ENCODE measurements around the gene ADAP2. TPM values are rescaled to one million over a fixed set of nuclear protein-coding genes. Genes with fewer than 3 reads are reported as not detected.

The ADAP2 gene
- total RNA-seq, 2 donors from 2014 or later, result 1.8 TPM

- no peak overlapping the region for H3K9ac ChIP-seq (ENCODE audit: extremely low read depth, low read length, poor library complexity, severe bottlenecking)
- Mint-ChIP-seq H3K27me3 (ENCODE audit: insufficient read depth) (peaks cover 9% of the 10 kb centered on the region), H3K4me1 (peaks cover 7% of the 10 kb centered on the region), H3K9me3 (peaks cover 13% of the 10 kb centered on the region), H3K27ac (no peak overlapping the region), H3K4me3 (no peak overlapping the region), H3K36me3 (ENCODE audit: low read depth) (peaks cover 29% of the 10 kb centered on the region)
- 71 to 98% methylated on average over 1 to 4 of the region's 5 CpGs for WGBS, 2 experiments (ENCODE audit: insufficient coverage in 1 of 2, insufficient read length in 1 of 2)
- TF ChIP-seq, protein P1, sequence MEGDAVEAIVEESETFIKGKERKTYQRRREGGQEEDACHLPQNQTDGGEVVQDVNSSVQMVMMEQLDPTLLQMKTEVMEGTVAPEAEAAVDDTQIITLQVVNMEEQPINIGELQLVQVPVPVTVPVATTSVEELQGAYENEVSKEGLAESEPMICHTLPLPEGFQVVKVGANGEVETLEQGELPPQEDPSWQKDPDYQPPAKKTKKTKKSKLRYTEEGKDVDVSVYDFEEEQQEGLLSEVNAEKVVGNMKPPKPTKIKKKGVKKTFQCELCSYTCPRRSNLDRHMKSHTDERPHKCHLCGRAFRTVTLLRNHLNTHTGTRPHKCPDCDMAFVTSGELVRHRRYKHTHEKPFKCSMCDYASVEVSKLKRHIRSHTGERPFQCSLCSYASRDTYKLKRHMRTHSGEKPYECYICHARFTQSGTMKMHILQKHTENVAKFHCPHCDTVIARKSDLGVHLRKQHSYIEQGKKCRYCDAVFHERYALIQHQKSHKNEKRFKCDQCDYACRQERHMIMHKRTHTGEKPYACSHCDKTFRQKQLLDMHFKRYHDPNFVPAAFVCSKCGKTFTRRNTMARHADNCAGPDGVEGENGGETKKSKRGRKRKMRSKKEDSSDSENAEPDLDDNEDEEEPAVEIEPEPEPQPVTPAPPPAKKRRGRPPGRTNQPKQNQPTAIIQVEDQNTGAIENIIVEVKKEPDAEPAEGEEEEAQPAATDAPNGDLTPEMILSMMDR (conservative IDR thresholded peaks at IDR 0.05), result no peak
- H3K36me3 ChIP-seq (ENCODE audit: control insufficient read depth, insufficient read depth, low read length), result peaks cover 8% of the 10 kb centered on the region
- peaks cover 10% of the 10 kb centered on the region for H3K27me3 ChIP-seq (ENCODE audit: control insufficient read depth, insufficient read depth, low read length, poor library complexity, severe bottlenecking)
- H3K4me3 ChIP-seq (ENCODE audit: low read length), result no peak overlapping the region
- H3K4me1 ChIP-seq (ENCODE audit: control insufficient read depth, insufficient read depth, low read length), result no peaks in the 10 kb centered on the region
- peaks cover 10% of the 10 kb centered on the region for H3K9me3 ChIP-seq (ENCODE audit: control insufficient read depth, low read length)
- H3K27ac ChIP-seq (ENCODE audit: low read depth, low read length), result no peak overlapping the region
- DNase-seq, result no peak
Observed at GRCh38 chr17:31003225-31003866, 81.6 kb downstream of the ADAP2 start.

GRCh38 chr17:31004160-31004559, 82.4 kb downstream of the ADAP2 start:
- no peaks in the 10 kb centered on the region for H3K4me1 ChIP-seq (ENCODE audit: control insufficient read depth, insufficient read depth, low read length)
- peaks cover 5% of the 10 kb centered on the region for H3K9me3 Mint-ChIP-seq
- H3K27me3 Mint-ChIP-seq (ENCODE audit: insufficient read depth), result peaks cover 14% of the 10 kb centered on the region

GRCh38 chr17:31007695-31008373, 86.1 kb downstream of the ADAP2 start:
- H3K4me3 Mint-ChIP-seq, result peak overlapping the region; percentile 84
- H3K4me1 ChIP-seq (ENCODE audit: control insufficient read depth, insufficient read depth, low read length), result no peaks in the 10 kb centered on the region
- no peak overlapping the region for H3K27ac ChIP-seq (ENCODE audit: low read depth, low read length)
- peaks cover 5% of the 10 kb centered on the region for H3K36me3 Mint-ChIP-seq (ENCODE audit: low read depth)
- TF ChIP-seq, protein P1 (conservative IDR thresholded peaks at IDR 0.05), result no peak
- no peaks in the 10 kb centered on the region for H3K36me3 ChIP-seq (ENCODE audit: control insufficient read depth, insufficient read depth, low read length)
- no peak for DNase-seq
- H3K4me1 Mint-ChIP-seq, result peaks cover 8% of the 10 kb centered on the region
- peak overlapping the region; percentile 27 for H3K9ac ChIP-seq (ENCODE audit: extremely low read depth, low read length, poor library complexity, severe bottlenecking)
- H3K4me3 ChIP-seq (ENCODE audit: low read length), result peak overlapping the region; percentile 81
- no peaks in the 10 kb centered on the region for H3K9me3 ChIP-seq (ENCODE audit: control insufficient read depth, low read length)
- no peak overlapping the region for H3K27ac Mint-ChIP-seq
- WGBS, 2 experiments (ENCODE audit: insufficient coverage in 1 of 2, insufficient read length in 1 of 2), result 69 to 98% methylated on average over 4 to 8 of the region's 9 CpGs
- H3K27me3 Mint-ChIP-seq (ENCODE audit: insufficient read depth), result peaks cover 34% of the 10 kb centered on the region
- peaks cover 26% of the 10 kb centered on the region for H3K27me3 ChIP-seq (ENCODE audit: control insufficient read depth, insufficient read depth, low read length, poor library complexity, severe bottlenecking)
- H3K9me3 Mint-ChIP-seq, result peaks cover 2% of the 10 kb centered on the region

More at GRCh38 chr17:31004160-31004559, 82.4 kb downstream of the ADAP2 start:
- Mint-ChIP-seq H3K4me1 (peaks cover 10% of the 10 kb centered on the region), H3K4me3 (no peak overlapping the region), H3K27ac (no peak overlapping the region), H3K36me3 (ENCODE audit: low read depth) (peaks cover 21% of the 10 kb centered on the region)
- Histone ChIP-seq H3K4me3 (ENCODE audit: low read length) (no peak overlapping the region), H3K36me3 (ENCODE audit: control insufficient read depth, insufficient read depth, low read length) (no peaks in the 10 kb centered on the region), H3K27me3 (ENCODE audit: control insufficient read depth, insufficient read depth, low read length, poor library complexity, severe bottlenecking) (peaks cover 16% of the 10 kb centered on the region), H3K9me3 (ENCODE audit: control insufficient read depth, low read length) (peaks cover 2% of the 10 kb centered on the region), H3K27ac (ENCODE audit: low read depth, low read length) (no peak overlapping the region), H3K9ac (ENCODE audit: extremely low read depth, low read length, poor library complexity, severe bottlenecking) (no peak overlapping the region)
- TF ChIP-seq, protein P1 (conservative IDR thresholded peaks at IDR 0.05), result no peak
- WGBS, 2 experiments (ENCODE audit: insufficient coverage in 1 of 2, insufficient read length in 1 of 2), result 82% methylated on average over 2 of the region's 2 CpGs; no CpG with 5 or more reads in 1 of the 2 experiments
- DNase-seq, result no peak
